HG03521 (cell line): ENCODE results near the gene ASTL.
"Not testable (repeated sequence)": the region's sequence is repeated elsewhere in the genome, so short reads cannot be mapped to it uniquely, and the experiment has no call there.

Experiments
- ATAC-seq: cut with Tn5 transposase; IDR thresholded peaks from one replicate; pipeline ENCODE4 v1.9.1; 2021; ENCODE audit warnings: mild to moderate bottlenecking, moderate library complexity; ENCODE audit not compliant: unreplicated experiment

The ASTL gene

GRCh38 chr2:96085541-96086355 lies 52.6 kb downstream of the ASTL start:
- ATAC-seq, result no peak

GRCh38 chr2:96084858-96085518 lies 53.3 kb downstream of the ASTL start:
- ATAC-seq, result not testable (repeated sequence)

- ATAC-seq, result no peak
Observed at GRCh38 chr2:96083989-96084857, 54.1 kb downstream of the ASTL start.

- no peak for ATAC-seq
Observed at GRCh38 chr2:96083064-96083939, 55.0 kb downstream of the ASTL start.

DNA sequence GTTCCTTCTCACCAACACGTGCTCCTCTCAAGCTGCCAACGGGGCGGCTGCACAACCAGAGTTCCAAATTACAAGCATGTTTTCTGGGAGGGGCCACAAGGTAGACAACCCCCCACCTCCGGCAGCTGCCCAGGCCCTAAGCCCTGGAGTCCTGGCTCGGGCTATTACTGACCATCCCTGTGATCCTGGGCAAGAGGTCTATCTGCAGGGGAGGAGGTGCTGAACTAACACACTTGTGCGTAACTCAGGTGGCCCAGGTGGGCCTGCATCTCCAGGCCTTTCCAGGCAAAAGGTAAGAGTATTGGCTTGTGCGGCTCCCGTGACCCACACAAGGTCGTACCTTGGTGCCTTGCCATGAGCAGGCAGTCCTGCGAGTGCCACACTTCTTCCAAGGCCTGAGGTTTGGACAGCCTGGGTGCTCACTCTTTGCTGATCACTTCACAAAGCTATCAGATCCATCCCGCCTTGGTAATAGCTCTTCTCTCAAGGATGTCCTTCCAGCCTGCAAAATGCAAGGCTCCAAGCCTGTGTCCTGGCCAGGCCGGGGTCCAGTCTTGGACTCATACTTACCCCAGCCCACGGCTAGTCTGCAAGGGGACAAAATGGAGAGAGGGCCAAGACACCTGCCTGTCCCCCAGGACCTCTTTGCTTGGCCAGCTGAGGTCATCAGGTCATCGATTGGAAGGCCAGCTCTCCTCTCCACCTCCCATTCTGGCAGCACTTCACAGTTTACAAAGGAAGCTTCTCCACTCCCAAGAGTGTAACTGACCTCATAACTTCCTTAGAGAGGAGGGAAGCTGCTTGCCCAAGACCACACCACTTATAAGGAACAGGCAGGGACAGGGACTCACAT lies 55.9 kb downstream of the ASTL start:
- ATAC-seq, result no peak

- ATAC-seq, result no peak
Observed at GRCh38 chr2:96081042-96081441, 57.3 kb downstream of the ASTL start.

DNA sequence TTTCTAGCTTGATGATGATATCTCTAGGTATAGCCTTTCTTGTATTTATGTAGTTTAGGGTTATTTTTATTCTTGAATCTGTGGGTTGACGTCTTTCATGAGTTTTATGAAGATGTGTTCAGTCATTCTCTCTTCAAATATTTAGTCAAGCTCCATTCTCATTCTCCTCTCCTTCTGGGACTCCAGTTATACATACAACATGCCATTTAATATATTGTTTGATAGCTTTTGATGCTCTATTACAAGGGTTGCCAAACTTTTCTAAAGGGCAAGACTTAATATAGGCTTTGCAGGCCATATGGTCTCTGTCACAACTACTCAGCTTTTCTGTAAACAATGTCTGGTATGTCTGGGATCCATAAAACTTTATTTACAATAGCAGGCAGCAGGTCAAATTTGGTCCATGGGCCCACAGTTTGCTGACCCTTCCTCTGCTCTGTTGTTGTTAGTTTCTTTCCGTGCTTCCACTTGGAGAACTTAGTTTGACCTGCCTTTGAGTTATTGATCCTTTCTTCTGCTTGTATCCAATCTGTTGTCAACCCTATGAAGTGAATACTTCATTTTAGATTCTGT lies 63.0 kb downstream of the ASTL start:
- ATAC-seq, result no peak

DNA sequence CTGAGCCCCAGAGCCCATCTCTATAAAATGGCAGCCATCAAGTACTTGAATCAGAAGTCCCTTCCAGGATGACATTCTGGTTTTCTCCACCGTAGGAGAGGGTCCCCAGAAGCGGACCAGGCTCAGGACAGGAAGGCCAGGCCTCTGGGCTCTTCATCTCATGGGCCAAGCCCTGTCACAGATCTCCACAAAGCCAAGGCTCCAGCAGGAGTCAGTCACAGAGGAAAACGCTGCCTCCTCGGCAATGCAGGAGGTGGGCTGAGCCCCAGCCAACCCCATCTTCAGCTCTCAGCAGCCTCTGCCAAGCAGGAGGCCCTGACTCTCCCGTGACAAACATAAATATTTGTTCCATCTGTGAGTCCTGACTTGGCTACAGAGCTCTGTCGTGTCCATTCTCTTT lies 64.1 kb downstream of the ASTL start:
- ATAC-seq, result no peak

DNA sequence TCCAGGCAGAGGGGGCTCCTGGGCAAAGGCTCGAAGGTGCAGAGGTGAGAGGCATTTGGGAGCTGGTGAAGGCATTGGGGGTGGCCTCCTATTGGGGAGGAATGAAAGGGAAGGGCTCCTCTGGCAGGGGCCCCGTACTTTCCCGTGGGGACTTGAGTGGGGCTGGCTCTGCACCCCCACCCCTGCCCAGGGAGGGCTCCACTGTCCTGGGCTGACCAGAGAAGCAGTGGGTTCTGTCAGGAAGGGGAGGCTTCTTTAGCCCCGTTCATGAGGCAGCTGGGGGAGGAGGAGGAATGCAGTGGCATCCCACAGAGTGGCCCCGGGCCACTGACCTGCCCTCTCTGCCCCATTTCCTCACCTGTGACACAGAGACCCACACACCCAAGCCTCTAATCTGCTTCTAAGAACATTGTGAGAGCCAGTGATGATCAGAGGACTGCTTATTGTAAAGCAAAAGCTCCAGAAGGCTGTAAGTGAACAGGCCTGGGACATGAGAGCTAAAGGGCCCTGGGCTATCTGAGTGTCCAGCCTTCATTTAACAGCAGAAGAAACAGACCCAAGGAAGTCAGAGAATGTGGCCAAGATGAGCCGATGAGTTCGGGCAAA lies 65.0 kb downstream of the ASTL start:
- ATAC-seq, result no peak
